PC-3 (cell line): Measurements from ENCODE around the gene EXOC6B. TPM values are rescaled to one million over a fixed set of nuclear protein-coding genes. Genes with fewer than 3 reads are reported as not detected.

ENCODE experiments used
- ATAC-seq: fragments of 200-7000 bp; cut with Tn5 transposase; 2 replicates; pipeline ENCODE4 v1.9.1; 2020; ENCODE audit warnings: mild to moderate bottlenecking, moderate library complexity
- BruUV-seq: library from RNA; stranded (reverse); fragments of 400-500 nt; replicated peaks from 2 replicates; lab custom pipeline; 2021; lab: Mats Ljungman, UMichigan
- CTCF ChIA-PET: fragments of 300-600 bp; sonication (Branson Sonifier 250); formaldehyde crosslinking; loops from one replicate; lab custom pipeline; 2022; ENCODE audit warnings: antibody characterized with exemption; lab: Charles Lee
- POLR2A ChIA-PET: fragments of 300-600 bp; sonication (Branson Sonifier 250); formaldehyde crosslinking; loops from one replicate; lab custom pipeline; 2022; ENCODE audit warnings: antibody characterized with exemption; ENCODE audit not compliant: unreplicated experiment; lab: Charles Lee
- DNase-seq: peaks from one replicate; pipeline ENCODE4 v3.0.0-alpha.2; 2015
- H2AFZ ChIP-seq: fragments of 300-600 bp; sonication (generic); 2 replicates; pipeline ENCODE4 v1.6.0; 2016; ENCODE audit warnings: antibody characterized with exemption, low read length
- H3F3A ChIP-seq: fragments of 300-600 bp; sonication (generic); one replicate; pipeline ENCODE4 v1.6.0; 2017; ENCODE audit warnings: antibody characterized with exemption, low read length, control low read depth, mild to moderate bottlenecking; ENCODE audit not compliant: unreplicated experiment
- H3K27ac ChIP-seq: fragments of 300-600 bp; sonication (generic); 2 replicates; pipeline ENCODE4 v1.5.1; 2016; ENCODE audit warnings: mild to moderate bottlenecking, low read length
- H3K27me3 ChIP-seq: fragments of 300-600 bp; sonication (generic); 2 replicates; pipeline ENCODE4 v1.6.1; 2016; ENCODE audit warnings: low read length, mixed read lengths
- H3K36me3 ChIP-seq: fragments of 300-600 bp; sonication (generic); 2 replicates; pipeline ENCODE4 v1.6.1; 2016; ENCODE audit warnings: low read depth, mixed run types, low read length, mixed read lengths
- H3K4me1 ChIP-seq: fragments of 300-600 bp; sonication (generic); 2 replicates; pipeline ENCODE4 v1.5.1; 2016; ENCODE audit warnings: low read length; ENCODE audit not compliant: insufficient read depth
- H3K4me2 ChIP-seq: fragments of 300-600 bp; sonication (generic); 2 replicates; pipeline ENCODE4 v1.6.0; 2016; ENCODE audit warnings: low read length
- H3K4me3 ChIP-seq: fragments of 300-600 bp; sonication (generic); 2 replicates; pipeline ENCODE4 v1.5.1; 2016; ENCODE audit warnings: mild to moderate bottlenecking, low read length, mixed read lengths
- H3K79me2 ChIP-seq: fragments of 300-600 bp; sonication (generic); 2 replicates; pipeline ENCODE4 v1.6.1; 2017; ENCODE audit warnings: low read length, mixed read lengths
- H3K9ac ChIP-seq: fragments of 300-600 bp; sonication (generic); 2 replicates; pipeline ENCODE4 v1.6.0; 2016; ENCODE audit warnings: mild to moderate bottlenecking, low read length
- H3K9me2 ChIP-seq: fragments of 300-600 bp; sonication (generic); replicated peaks from 2 replicates; pipeline ENCODE4 v1.6.1; 2016; ENCODE audit warnings: mixed run types, low read length, mixed read lengths
- H3K9me3 ChIP-seq: fragments of 300-600 bp; sonication (generic); 2 replicates; pipeline ENCODE4 v1.6.1; 2016; ENCODE audit warnings: low read length, mixed read lengths
- H4K20me1 ChIP-seq: fragments of 300-600 bp; sonication (generic); 2 replicates; pipeline ENCODE4 v1.6.1; 2016; ENCODE audit warnings: low read length, mixed read lengths
- CTCF ChIP-seq: fragments of 300-600 bp; sonication (generic); conservative IDR thresholded peaks from 2 replicates; pipeline ENCODE4 v1.5.1; 2017; ENCODE audit warnings: antibody characterized with exemption, low read depth, mild to moderate bottlenecking, low read length
- EZH2 ChIP-seq: fragments of 300-600 bp; sonication (generic); IDR thresholded peaks from one replicate; pipeline ENCODE4 v1.6.1; 2017; ENCODE audit warnings: antibody characterized with exemption, mild to moderate bottlenecking, low read length; ENCODE audit not compliant: unreplicated experiment
- EZH2phosphoT487 ChIP-seq: fragments of 300-600 bp; sonication (generic); IDR thresholded peaks from 2 replicates; pipeline ENCODE4 v1.6.1; 2018; ENCODE audit warnings: mild to moderate bottlenecking, antibody characterized with exemption, low read length, borderline replicate concordance
- intact Hi-C: fragments of 100-400 bp; cut with micrococcal nuclease; formaldehyde crosslinking; loops from 2 replicates; pipeline ENCODE4 v1.9.0; 2023
- total RNA-seq: library from RNA; depleted of rRNA; stranded (reverse); fragments of >200 nt; gene quantifications from 2 replicates; pipeline ENCODE4 v1.2.3, GENCODE V29; 2014

EXOC6B gene
- total RNA-seq, 1 experiment from 2014 or later = 13.9 TPM

DNA sequence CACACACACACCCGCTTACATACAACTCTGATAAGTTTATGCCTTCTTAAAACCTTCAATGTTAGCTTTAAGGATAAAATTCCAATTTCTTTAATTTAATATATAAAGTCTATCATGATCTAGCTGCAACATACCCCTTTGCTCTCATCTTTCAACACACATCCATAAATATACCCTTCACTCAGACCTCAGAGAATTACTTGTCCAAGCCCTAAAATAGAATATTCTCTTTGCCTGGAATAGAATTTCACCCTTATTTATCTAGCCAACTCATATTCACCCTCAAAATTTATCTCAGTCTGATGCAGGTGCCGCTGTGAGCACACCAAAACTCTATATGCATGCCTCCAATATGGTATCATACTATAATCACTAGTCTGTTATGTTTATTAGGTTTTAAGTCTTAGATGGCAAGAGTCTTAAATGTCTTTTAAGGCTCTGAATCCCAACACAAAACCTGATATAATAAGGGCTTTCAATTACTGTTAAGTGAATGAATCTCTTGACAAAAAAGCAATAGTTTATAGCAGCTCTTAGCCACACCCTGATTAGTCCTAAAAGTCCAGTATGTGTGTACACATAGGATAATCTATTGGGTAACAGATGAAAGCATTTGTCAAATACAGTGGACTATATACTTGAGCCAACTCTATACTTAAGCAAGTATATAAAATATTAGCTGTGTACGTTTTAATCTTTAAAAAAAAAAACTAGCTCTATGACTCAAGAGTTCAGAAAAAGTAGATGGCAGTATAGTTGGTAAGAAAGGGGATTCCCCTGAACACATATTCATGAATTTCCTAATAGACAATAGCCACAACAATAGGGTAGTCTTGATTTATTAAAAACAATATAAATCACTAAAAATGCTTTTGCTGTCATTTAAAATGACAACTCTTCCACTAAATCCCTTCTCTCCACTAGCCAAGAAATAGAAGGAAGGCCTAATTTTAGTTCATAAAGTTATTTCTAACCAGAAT is 144.5 kb downstream of the EXOC6B start:
- H3K9me3 ChIP-seq = no peaks in the 10 kb centered on the region
- ATAC-seq (no peak), DNase-seq (no peak)
- H3K27me3 ChIP-seq = no peaks in the 10 kb centered on the region
- H4K20me1 ChIP-seq = no peaks in the 10 kb centered on the region
- no peak overlapping the region for H2AFZ ChIP-seq
- H3K9me2 ChIP-seq = no peaks in the 10 kb centered on the region
- BruUV-seq = no TSS peak
- H3K4me2 ChIP-seq = no peak overlapping the region
- H3K36me3 ChIP-seq = no peaks in the 10 kb centered on the region
- no peaks in the 10 kb centered on the region for H3K4me1 ChIP-seq
- H3K27ac ChIP-seq = no peak overlapping the region
- intact Hi-C loops = no loop called here
- POLR2A ChIA-PET = no interaction called here
- no peak overlapping the region for H3K4me3 ChIP-seq
- CTCF ChIA-PET = no interaction called here
- TF ChIP-seq CTCF = no peak
- no peak for TF ChIP-seq EZH2
- TF ChIP-seq EZH2phosphoT487 = no peak
- H3F3A ChIP-seq = no peaks in the 10 kb centered on the region
- no peaks in the 10 kb centered on the region for H3K79me2 ChIP-seq
- no peak overlapping the region for H3K9ac ChIP-seq

- no peak overlapping the region for H3K4me2 ChIP-seq
- H3K27me3 ChIP-seq = no peaks in the 10 kb centered on the region
- ChIA-PET CTCF (no interaction called here), POLR2A (no interaction called here)
- BruUV-seq = no TSS peak
- H3K79me2 ChIP-seq = no peaks in the 10 kb centered on the region
- H3F3A ChIP-seq = no peaks in the 10 kb centered on the region
- no peak for TF ChIP-seq EZH2
- TF ChIP-seq EZH2phosphoT487 = no peak
- TF ChIP-seq CTCF = no peak
- H3K9me3 ChIP-seq = no peaks in the 10 kb centered on the region
- peaks cover 5% of the 10 kb centered on the region; the same call in 1 of the 2 replicates for H3K4me1 ChIP-seq
- no peak overlapping the region for H3K9ac ChIP-seq
- no peak overlapping the region for H3K27ac ChIP-seq
- no peaks in the 10 kb centered on the region for H3K36me3 ChIP-seq
- H3K4me3 ChIP-seq = no peak overlapping the region
- no peak for ATAC-seq
- DNase-seq = no peak
- H4K20me1 ChIP-seq = no peaks in the 10 kb centered on the region
- no peak overlapping the region for H2AFZ ChIP-seq
- H3K9me2 ChIP-seq = no peaks in the 10 kb centered on the region
- intact Hi-C loops = no loop called here
These were observed 147.8 kb downstream of the EXOC6B start for GRCh38 chr2:72678024-72678423.
